HG03066 (cell line): ENCODE results near the gene HBM.
"Not testable (repeated sequence)": the region's sequence is repeated elsewhere in the genome, so short reads cannot be mapped to it uniquely, and the experiment has no call there.

Source experiments
- ATAC-seq: cut with Tn5 transposase; IDR thresholded peaks from one replicate; pipeline ENCODE4 v1.9.1; 2021; ENCODE audit warnings: low read depth; ENCODE audit not compliant: unreplicated experiment

The HBM gene

DNA sequence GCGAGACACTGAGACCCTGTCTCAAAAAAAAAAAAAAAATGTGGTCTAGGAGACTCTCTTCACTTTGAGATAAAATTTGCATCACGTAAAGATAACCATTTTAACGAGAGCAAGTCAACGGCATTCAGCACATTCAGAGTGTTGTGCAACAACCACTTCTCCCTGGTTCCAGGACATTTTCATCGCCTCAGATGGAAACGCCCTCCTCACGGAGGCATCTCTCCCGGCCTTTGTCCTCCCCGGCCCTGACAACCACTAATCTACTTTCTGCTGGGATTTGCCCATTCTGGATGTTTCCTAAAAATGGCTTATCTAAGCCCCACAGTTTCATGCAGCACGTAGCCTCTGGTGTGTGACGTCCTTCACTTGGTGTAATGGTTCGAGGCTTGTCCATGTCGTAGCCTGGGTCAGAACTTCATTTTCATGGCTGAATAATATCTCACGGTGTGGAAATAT, 21.0 kb upstream of the HBM start:
- no peak for ATAC-seq

DNA sequence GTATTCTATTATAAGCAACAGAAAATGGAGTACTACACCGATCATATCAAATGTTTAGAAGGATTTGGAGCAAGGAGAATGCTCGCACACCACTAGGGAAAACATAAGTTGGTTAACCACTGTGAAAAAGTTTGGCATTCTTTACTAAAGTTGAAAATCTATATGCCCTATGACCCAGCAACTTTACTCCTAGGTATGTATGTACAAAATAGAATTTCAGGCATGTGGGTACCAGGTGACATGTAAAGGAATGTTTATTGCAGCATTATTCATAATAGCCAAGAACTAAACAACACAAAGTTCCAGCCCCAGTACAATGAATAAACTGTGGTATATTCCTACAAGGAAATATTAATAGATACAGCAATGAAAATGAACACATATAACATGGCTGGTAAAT, 19.1 kb upstream of the HBM start:
- ATAC-seq = no peak

DNA sequence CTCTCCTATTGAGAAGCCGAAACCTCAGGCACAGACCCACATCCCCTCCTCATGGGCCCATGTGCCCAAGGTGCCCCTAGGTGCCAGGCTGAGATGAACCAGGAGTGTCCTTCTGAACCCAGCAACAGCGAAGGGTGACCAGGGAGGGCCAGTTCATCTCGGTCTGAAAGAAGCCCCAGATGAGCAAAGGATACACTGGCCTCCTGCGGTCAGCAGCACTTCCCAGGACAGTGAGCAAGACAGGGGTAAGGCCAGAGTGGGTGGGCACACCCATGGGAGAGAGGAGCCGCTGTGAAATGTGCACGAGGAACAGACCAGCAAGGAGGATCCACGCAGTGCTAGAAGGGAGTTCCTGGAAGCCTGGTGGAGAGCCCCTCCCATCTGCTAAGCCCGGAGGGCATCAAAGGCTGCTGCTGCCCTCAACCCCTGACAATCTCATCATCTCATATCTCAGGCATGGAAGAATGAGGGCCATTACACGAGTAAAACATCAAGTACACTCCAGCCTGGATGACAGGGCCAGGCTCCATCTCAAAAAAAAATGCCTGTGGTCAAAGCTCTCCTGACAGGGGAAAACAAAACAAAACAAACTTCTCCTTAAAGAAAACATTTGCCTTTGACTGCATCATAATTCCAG, 16.6 kb upstream of the HBM start:
- ATAC-seq = no peak

- ATAC-seq = no peak
These were observed 13.3 kb upstream of the HBM start, which contains the start of gene HBZ for GRCh38 chr16:152141-153128. TSS of gene HBZ (plus strand) at chr16:152644. CDS start at chr16:152910, 266 bp downstream.

DNA sequence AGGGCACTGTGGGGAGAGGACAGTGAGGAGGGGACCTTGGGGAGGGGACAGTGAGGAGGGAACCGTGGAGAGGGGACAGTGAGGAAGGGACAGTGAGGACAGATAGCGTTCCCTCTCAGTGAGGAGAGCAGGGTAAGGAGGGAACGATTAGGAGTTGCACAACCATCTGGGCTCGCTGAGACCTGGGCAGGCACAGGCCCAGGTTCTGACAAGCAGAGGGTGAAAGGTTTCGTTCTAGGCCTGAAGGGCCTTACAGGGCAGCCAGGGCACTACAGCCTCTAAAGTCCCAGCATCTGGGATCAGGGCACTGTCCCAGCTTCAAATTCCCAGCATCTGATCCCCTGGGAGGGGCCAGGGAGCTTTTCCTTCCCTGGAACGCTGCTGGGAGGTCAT, 12.7 kb upstream of the HBM start:
- not testable (repeated sequence) for ATAC-seq

DNA sequence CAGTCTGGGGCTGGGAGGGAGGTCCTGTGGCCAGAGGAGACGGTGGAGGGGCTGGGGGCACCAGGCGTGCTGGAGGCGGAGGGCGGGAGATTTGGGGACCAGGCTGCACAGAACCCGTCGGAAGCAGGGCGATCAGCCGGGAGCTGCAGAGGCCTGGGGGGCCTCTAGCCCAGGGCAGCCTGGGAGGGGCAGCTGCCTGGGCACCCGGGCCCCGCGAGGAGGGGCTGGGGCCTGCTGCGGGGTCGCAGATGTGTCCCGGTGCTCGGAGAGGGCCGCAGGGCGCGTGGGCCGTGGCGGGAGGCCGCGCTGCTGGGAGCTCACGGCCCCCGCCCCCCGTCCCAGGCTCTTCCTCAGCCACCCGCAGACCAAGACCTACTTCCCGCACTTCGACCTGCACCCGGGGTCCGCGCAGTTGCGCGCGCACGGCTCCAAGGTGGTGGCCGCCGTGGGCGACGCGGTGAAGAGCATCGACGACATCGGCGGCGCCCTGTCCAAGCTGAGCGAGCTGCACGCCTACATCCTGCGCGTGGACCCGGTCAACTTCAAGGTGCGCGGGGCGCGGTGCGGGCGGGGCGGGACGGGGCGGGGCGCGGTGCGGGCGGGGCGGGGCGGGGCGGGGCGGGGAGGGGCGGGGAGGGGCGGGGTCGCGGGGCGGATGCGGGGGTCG, 12.1 kb upstream of the HBM start:
- ATAC-seq = not testable (repeated sequence)

- ATAC-seq = no peak
These were observed 11.4 kb upstream of the HBM start for GRCh38 chr16:154217-155030.

DNA sequence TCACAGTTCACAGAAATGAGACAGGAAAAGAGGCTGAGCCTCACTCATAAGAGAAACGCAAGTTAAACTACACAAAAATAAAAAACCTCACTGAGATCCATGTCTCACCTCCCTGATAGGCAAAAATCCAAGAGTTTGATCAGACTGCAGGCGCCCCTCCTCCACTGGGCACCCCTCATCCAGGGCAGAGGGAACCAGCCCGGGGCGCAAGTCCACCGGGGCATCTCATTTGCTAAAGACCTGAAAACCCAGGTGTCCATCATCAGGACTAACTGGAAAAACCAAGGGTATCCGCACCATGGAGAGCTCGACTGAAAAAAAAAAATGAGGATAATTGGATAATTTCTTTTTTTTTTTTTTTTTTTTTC, 10.8 kb upstream of the HBM start:
- ATAC-seq = no peak

- no peak for ATAC-seq
These were observed 6.5 kb upstream of the HBM start for GRCh38 chr16:159136-159849.

DNA sequence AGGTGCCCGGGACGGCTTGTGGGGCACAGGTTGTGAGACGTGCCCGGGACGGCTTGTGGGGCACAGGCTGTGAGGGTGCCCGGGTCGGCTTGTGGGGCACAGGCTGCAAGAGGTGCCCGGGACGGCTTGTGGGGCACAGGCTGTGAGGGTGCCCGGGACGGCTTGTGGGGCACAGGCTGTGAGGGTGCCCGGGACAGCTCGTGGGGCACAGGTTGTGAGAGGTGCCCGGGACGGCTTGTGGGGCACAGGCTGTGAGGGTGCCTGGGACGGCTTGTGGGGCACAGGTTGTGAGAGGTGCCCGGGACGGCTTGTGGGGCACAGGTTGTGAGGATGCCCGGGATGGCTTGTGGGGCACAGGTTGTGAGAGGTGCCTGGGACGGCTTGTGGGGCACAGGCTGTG, 5.5 kb upstream of the HBM start:
- not testable (repeated sequence) for ATAC-seq

DNA sequence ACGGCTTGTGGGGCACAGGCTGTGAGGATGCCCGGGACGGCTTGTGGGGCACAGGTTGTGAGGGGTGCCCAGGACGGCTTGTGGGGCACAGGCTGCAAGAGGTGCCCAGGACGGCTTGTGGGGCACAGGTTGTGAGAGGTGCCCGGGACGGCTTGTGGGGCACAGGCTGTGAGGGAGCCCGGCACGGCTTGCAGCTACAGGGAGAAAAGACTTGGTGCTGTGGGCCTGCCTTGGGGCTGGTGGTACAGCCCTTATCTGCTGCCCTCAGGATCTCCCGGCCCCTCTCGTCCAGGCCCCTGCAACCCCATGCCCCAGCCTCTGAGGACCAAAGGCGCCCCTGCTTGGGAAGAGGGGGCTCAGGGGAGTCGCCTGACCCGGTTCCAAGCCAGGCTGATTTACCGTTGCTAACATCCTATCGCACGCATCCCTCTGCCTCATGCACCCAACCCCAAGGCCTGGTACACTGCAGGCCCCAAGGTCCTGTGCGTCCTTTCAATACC, 5.0 kb upstream of the HBM start:
- no peak for ATAC-seq

DNA sequence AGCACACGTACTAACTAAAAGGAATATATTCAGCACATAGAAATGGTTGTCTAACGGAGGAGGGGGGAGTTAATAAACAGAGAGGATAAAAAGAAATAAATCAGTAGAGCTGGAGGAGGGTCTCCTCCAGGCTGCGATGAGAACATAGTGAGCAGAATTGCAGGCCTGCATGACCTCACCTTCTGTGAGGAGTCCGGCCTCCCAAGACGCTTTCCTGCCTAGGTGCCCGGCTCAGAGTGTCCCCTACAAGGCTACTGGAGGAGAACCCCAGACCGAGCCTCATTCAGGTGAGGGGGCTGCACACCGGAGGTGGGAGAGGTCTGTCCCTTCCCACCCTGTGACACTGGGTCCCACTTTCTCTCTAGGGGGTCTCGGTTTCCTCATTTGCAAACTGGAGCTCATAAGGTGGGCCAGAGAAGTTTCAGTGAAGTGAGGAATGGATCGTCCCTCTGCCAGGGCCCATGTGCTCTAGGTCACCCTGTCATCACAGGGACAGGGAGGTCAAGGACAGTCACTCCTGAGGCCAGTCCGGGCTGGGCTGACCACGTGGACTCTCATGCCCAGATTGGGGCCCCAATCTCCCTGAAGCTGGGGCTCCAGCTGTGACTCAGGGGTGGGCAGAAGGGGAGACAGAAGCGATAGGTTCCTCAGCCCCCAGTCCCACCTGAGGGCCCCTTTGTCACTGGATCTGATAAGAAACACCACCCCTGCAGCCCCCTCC, 3.3 kb upstream of the HBM start:
- no peak for ATAC-seq

DNA sequence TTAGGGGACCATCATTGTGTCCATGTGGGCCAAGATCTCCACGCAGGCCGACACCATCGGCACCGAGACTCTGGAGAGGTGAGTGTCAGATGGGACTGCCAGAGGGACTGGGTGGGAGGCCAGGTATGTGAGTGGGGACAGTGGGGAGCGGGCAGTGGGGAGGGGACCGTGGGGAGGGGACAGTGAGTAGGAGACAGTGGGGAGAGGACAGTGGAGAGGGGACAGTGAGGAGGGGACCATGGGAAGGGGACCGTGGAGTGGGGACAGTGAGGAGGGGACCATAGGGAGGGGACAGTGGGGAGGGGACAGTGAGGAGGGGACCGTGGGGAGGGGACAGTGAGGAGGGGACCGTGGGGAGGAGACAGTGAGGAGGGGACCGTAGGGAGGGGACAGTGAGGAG, 2.6 kb upstream of the HBM start:
- ATAC-seq = not testable (repeated sequence)

- not testable (repeated sequence) for ATAC-seq
These were observed 2.1 kb upstream of the HBM start for GRCh38 chr16:163696-164095.

- not testable (repeated sequence) for ATAC-seq
These were observed 1.5 kb upstream of the HBM start for GRCh38 chr16:164134-164823.

GRCh38 chr16:164827-165538, 795 bp upstream of the HBM start:
- ATAC-seq = no peak

GRCh38 chr16:166375-167121, 770 bp downstream of the HBM start:
- no peak for ATAC-seq
